Measurements from ENCODE around the gene EFCAB12.

The EFCAB12 gene

GRCh38 chr3:129461022-129461421 lies 32.6 kb upstream of the EFCAB12 start:
- Histone ChIP-seq H3K9me3 (ENCODE audit: insufficient read depth, low read length) (no peaks in the 10 kb centered on the region), H3K27me3 (ENCODE audit: insufficient read depth, insufficient read length) (no peaks in the 10 kb centered on the region), H3K4me1 (ENCODE audit: insufficient read depth, insufficient read length) (no peaks in the 10 kb centered on the region), H3K36me3 (ENCODE audit: insufficient read depth, insufficient read length, low read length) (peaks cover 52% of the 10 kb centered on the region), H3K4me3 (ENCODE audit: insufficient read length, low read depth) (no peak overlapping the region), H3K9ac (ENCODE audit: insufficient read length, low read depth) (no peak overlapping the region)
- TF ChIP-seq SUZ12 (IDR thresholded peaks at IDR 0.05; ENCODE audit: extremely low read depth, insufficient read depth, insufficient read length) (no peak), ZNF274 (IDR thresholded peaks at IDR 0.05; ENCODE audit: low read depth, low read length) (no peak), YY1 (IDR thresholded peaks at IDR 0.05; ENCODE audit: insufficient read depth, insufficient read length) (no peak)
- no peak for DNase-seq (ENCODE audit: low read depth, low spot score)

- H3K36me3 ChIP-seq (ENCODE audit: insufficient read depth, insufficient read length, low read length) = peaks cover 57% of the 10 kb centered on the region
- DNase-seq (ENCODE audit: low read depth, low spot score) = no peak
- H3K4me3 ChIP-seq (ENCODE audit: insufficient read length, low read depth) = no peak overlapping the region
- no peaks in the 10 kb centered on the region for H3K4me1 ChIP-seq (ENCODE audit: insufficient read depth, insufficient read length)
- H3K27me3 ChIP-seq (ENCODE audit: insufficient read depth, insufficient read length) = no peaks in the 10 kb centered on the region
- no peaks in the 10 kb centered on the region for H3K9me3 ChIP-seq (ENCODE audit: insufficient read depth, low read length)
- H3K9ac ChIP-seq (ENCODE audit: insufficient read length, low read depth) = no peak overlapping the region
- TF ChIP-seq YY1 (IDR thresholded peaks at IDR 0.05; ENCODE audit: insufficient read depth, insufficient read length) (no peak), SUZ12 (IDR thresholded peaks at IDR 0.05; ENCODE audit: extremely low read depth, insufficient read depth, insufficient read length) (no peak), ZNF274 (IDR thresholded peaks at IDR 0.05; ENCODE audit: low read depth, low read length) (no peak)
These were observed 32.1 kb upstream of the EFCAB12 start for GRCh38 chr3:129460572-129460971.

- Histone ChIP-seq H3K4me1 (ENCODE audit: insufficient read depth, insufficient read length) (no peaks in the 10 kb centered on the region), H3K4me3 (ENCODE audit: insufficient read length, low read depth) (no peak overlapping the region), H3K9ac (ENCODE audit: insufficient read length, low read depth) (no peak overlapping the region), H3K9me3 (ENCODE audit: insufficient read depth, low read length) (no peaks in the 10 kb centered on the region), H3K27me3 (ENCODE audit: insufficient read depth, insufficient read length) (no peaks in the 10 kb centered on the region), H3K36me3 (ENCODE audit: insufficient read depth, insufficient read length, low read length) (peaks cover 60% of the 10 kb centered on the region)
- no peak for TF ChIP-seq YY1 (IDR thresholded peaks at IDR 0.05; ENCODE audit: insufficient read depth, insufficient read length)
- TF ChIP-seq SUZ12 (IDR thresholded peaks at IDR 0.05; ENCODE audit: extremely low read depth, insufficient read depth, insufficient read length) = no peak
- TF ChIP-seq ZNF274 (IDR thresholded peaks at IDR 0.05; ENCODE audit: low read depth, low read length) = no peak
- DNase-seq (ENCODE audit: low read depth, low spot score) = no peak
These were observed 31.7 kb upstream of the EFCAB12 start for GRCh38 chr3:129460155-129460554.

DNA sequence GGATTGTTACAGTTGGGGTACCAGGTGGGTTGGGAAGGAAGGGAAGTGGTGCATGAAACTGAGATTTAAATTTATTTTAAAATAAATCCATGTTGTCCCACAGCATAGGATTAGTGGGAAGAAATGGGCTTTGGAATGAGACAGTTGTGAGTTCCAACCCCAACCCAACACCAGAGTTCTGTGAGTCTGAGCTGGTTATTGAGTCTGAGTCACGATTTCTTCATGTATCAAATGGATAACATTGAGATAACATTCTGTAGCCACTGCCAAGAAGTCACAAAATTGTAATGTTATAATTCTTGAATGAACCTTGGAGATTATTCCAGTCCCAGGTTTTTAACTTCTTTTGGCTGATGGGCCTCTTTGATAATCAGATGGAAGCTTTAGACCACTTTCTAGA lies 25.3 kb upstream of the EFCAB12 start:
- Histone ChIP-seq H3K4me3 (ENCODE audit: insufficient read length, low read depth) (no peak overlapping the region), H3K9me3 (ENCODE audit: insufficient read depth, low read length) (no peaks in the 10 kb centered on the region), H3K27me3 (ENCODE audit: insufficient read depth, insufficient read length) (no peaks in the 10 kb centered on the region), H3K9ac (ENCODE audit: insufficient read length, low read depth) (no peak overlapping the region), H3K36me3 (ENCODE audit: insufficient read depth, insufficient read length, low read length) (peaks cover 60% of the 10 kb centered on the region), H3K4me1 (ENCODE audit: insufficient read depth, insufficient read length) (no peaks in the 10 kb centered on the region)
- TF ChIP-seq SUZ12 (IDR thresholded peaks at IDR 0.05; ENCODE audit: extremely low read depth, insufficient read depth, insufficient read length) = no peak
- no peak for TF ChIP-seq YY1 (IDR thresholded peaks at IDR 0.05; ENCODE audit: insufficient read depth, insufficient read length)
- no peak for TF ChIP-seq ZNF274 (IDR thresholded peaks at IDR 0.05; ENCODE audit: low read depth, low read length)
- DNase-seq (ENCODE audit: low read depth, low spot score) = no peak

DNA sequence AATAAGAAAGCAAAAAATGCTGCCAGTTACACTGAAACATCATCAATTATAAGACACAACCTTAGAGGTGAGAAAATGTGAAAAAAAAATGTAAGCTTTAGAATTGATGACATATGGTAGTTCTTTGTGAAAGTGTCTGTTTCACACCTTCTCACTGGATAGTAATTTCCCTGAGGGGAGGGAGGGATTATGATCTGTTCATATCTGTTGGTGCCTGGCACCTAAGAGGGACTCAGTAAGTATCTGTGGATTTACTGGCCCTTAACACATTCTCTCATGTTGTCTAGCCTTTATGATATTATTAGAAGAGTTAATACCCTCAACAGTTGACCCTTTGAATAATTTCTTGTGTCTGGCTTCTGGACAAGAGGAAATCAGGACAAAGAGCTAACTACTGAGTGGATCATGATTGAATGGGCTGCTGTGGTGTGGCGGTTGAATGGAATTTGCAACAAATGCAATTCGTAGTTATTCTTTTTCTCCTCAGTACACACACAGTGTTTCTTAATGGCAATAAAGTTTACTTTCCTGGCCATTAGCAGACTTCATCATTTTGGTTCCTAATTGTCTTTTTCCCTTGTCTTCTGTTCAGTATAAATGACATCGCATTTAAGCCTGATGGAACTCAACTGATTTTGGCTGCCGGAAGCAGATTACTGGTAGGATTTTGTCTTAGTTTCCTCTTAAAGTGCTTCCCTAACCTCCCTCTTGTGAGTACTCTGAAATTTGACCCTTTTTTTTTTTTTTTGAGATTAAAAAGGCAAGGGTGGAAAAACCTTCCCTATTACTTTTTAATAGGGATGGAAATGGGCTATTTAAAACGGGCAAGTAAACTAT lies 21.1 kb upstream of the EFCAB12 start:
- no peaks in the 10 kb centered on the region for H3K9me3 ChIP-seq (ENCODE audit: insufficient read depth, low read length)
- H3K9ac ChIP-seq (ENCODE audit: insufficient read length, low read depth) = no peak overlapping the region
- TF ChIP-seq SUZ12 (IDR thresholded peaks at IDR 0.05; ENCODE audit: extremely low read depth, insufficient read depth, insufficient read length) (no peak), YY1 (IDR thresholded peaks at IDR 0.05; ENCODE audit: insufficient read depth, insufficient read length) (no peak), ZNF274 (IDR thresholded peaks at IDR 0.05; ENCODE audit: low read depth, low read length) (no peak)
- DNase-seq (ENCODE audit: low read depth, low spot score) = no peak
- H3K4me3 ChIP-seq (ENCODE audit: insufficient read length, low read depth) = no peak overlapping the region
- H3K27me3 ChIP-seq (ENCODE audit: insufficient read depth, insufficient read length) = no peaks in the 10 kb centered on the region
- H3K36me3 ChIP-seq (ENCODE audit: insufficient read depth, insufficient read length, low read length) = peaks cover 34% of the 10 kb centered on the region
- H3K4me1 ChIP-seq (ENCODE audit: insufficient read depth, insufficient read length) = peaks cover 4% of the 10 kb centered on the region

DNA sequence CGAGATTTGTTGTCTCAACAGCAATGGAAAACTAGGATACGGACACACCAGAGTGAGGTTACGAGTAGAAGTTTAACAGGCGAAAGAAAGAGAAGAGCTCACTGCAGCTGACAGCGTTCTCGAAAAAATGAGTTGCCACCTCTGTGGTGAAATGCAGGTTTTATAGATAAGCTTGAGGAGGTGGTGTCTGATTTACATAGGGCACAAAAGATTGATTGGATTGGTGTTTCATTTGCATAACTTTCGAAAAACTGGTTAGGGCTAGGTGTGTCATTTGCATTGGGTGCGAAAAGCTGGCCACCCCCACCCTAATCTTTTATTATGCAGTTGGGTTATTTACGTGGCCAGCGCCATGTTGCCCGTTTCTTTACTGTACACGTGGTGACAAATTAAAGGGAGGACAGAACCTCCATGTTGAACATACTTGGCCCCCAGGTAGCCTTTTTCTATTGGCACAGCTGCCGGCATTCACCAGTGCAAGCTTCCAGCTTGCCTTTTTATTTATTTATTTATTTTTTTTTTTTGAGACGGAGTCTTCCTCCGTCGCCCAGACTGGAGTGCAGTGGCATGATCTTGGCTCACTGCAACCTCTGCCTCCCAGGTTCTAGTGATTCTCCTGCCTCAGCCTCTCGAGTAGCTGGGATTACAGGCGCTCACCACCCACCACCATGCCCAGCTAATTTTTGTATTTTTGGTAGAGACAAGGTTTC lies 19.9 kb upstream of the EFCAB12 start:
- Histone ChIP-seq H3K9ac (ENCODE audit: insufficient read length, low read depth) (no peak overlapping the region), H3K9me3 (ENCODE audit: insufficient read depth, low read length) (no peaks in the 10 kb centered on the region), H3K4me1 (ENCODE audit: insufficient read depth, insufficient read length) (peaks cover 4% of the 10 kb centered on the region), H3K27me3 (ENCODE audit: insufficient read depth, insufficient read length) (no peaks in the 10 kb centered on the region), H3K4me3 (ENCODE audit: insufficient read length, low read depth) (no peak overlapping the region), H3K36me3 (ENCODE audit: insufficient read depth, insufficient read length, low read length) (peaks cover 32% of the 10 kb centered on the region)
- no peak for DNase-seq (ENCODE audit: low read depth, low spot score)
- no peak for TF ChIP-seq YY1 (IDR thresholded peaks at IDR 0.05; ENCODE audit: insufficient read depth, insufficient read length)
- TF ChIP-seq ZNF274 (IDR thresholded peaks at IDR 0.05; ENCODE audit: low read depth, low read length) = no peak
- no peak for TF ChIP-seq SUZ12 (IDR thresholded peaks at IDR 0.05; ENCODE audit: extremely low read depth, insufficient read depth, insufficient read length)

DNA sequence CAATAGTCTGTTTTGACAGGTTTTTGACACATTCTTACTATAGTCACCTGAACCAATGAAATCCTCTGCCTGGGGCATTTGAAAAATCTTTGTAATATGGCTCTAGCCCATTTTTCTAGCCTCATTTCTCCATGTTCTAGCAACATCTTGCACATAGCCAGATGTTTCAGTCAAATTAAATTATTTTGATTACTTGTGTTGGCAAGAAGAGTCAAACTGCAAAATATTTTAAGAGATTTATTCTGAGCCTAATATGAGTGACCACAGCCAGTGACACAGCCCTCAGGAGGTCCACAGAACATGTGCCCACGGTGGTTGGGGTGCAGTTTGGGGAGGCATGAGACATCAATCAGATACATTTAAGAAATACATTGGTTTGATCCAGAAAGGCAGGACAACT lies 18.5 kb upstream of the EFCAB12 start:
- peaks cover 4% of the 10 kb centered on the region for H3K4me1 ChIP-seq (ENCODE audit: insufficient read depth, insufficient read length)

More for the DNA sequence above, 18.5 kb upstream of the EFCAB12 start:
- Histone ChIP-seq H3K4me3 (ENCODE audit: insufficient read length, low read depth) (no peak overlapping the region), H3K36me3 (ENCODE audit: insufficient read depth, insufficient read length, low read length) (peaks cover 21% of the 10 kb centered on the region), H3K9ac (ENCODE audit: insufficient read length, low read depth) (no peak overlapping the region), H3K9me3 (ENCODE audit: insufficient read depth, low read length) (no peaks in the 10 kb centered on the region), H3K27me3 (ENCODE audit: insufficient read depth, insufficient read length) (no peaks in the 10 kb centered on the region)
- TF ChIP-seq SUZ12 (IDR thresholded peaks at IDR 0.05; ENCODE audit: extremely low read depth, insufficient read depth, insufficient read length) = no peak
- TF ChIP-seq ZNF274 (IDR thresholded peaks at IDR 0.05; ENCODE audit: low read depth, low read length) = no peak
- no peak for TF ChIP-seq YY1 (IDR thresholded peaks at IDR 0.05; ENCODE audit: insufficient read depth, insufficient read length)
- DNase-seq (ENCODE audit: low read depth, low spot score) = no peak
